ENCODE data around the gene EFNA5.

The EFNA5 gene

GRCh38 chr5:107384256-107384655 is 286.5 kb downstream of the EFNA5 start:
- DNase-seq = no peak

DNA sequence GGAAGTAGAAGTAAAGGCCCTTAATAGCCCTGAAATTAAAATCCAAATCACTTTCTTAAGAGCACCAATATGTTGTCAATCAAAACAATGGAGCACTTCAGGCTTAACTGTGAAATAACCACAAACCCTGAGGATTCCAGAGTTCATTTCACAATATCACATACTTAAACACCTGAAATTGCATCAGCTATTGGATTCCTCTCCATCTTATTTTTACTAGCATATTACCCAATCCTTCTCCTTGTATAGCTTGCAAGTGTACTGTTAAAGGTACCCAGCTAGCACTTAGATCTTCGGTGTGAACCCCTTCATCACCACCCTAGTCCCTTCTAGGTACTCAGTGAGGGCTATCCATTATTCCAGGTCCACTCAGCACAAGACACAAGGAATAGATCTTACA is 287.3 kb downstream of the EFNA5 start:
- no peak for DNase-seq

- peak; percentile 65 for DNase-seq
These were observed 289.4 kb downstream of the EFNA5 start for GRCh38 chr5:107381189-107381856.

- DNase-seq = no peak
These were observed 290.1 kb downstream of the EFNA5 start for GRCh38 chr5:107380654-107381053.

DNA sequence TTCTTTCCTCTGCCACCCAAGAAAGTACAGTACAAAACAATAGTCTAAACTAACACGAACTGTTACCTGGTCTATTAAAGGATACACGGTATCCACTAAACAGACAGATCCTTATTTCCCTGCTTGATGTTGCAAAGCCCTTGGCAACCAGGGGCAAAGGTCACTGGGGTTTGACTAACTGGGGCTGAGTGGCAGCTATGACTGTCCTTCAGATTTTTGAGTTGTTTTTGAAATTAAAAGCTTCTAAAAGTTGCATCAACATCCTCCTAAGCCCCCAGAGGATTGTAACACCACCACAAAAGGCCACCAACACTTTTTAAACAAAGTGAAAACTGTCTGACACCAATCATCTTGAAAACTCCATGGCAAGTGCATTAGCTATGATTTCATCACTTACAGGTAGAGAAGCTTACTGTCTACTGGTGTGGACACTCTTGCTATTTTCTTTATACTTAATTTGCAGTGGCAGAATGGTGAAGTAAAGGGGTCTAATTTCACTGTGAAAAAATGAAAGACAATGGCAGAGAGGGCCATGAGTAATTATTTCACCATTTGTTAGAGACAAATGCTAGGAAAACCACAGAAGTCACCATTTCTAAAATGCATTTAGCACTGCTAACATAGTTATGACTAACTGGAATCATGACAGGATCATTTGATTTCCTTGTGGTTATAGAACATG is 292.4 kb downstream of the EFNA5 start:
- no peak for DNase-seq

- DNase-seq = no peak
These were observed 293.5 kb downstream of the EFNA5 start for GRCh38 chr5:107377277-107377609.

- DNase-seq = no peak
These were observed 294.0 kb downstream of the EFNA5 start for GRCh38 chr5:107376546-107377276.

- DNase-seq = no peak
These were observed 297.0 kb downstream of the EFNA5 start for GRCh38 chr5:107373549-107374263.

GRCh38 chr5:107372723-107373450 is 297.9 kb downstream of the EFNA5 start:
- no peak for DNase-seq

- DNase-seq = no peak
These were observed 300.3 kb downstream of the EFNA5 start for GRCh38 chr5:107370396-107370968.

DNA sequence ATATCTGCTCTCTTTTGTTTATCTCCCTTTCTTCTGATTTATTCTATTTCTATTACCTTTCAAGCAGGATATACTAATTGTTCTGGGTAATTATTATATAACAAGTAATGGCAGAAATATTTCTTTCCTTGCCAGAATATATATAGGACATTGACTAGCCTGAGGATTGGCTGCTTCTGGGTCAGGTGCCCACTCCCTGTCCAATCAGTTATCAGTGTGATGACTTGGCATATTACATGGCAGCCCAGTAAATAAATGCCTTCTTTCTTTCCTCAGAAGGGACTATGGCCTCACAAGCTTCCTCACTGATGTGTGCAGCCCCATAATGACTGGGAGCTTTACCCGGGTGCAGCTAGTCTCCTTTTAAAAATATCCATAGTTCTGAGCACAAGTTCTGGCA is 301.1 kb downstream of the EFNA5 start:
- no peak for DNase-seq

- DNase-seq = no peak
These were observed 302.1 kb downstream of the EFNA5 start for GRCh38 chr5:107368615-107369014.

- DNase-seq = no peak
These were observed 302.8 kb downstream of the EFNA5 start for GRCh38 chr5:107367939-107368338.

DNA sequence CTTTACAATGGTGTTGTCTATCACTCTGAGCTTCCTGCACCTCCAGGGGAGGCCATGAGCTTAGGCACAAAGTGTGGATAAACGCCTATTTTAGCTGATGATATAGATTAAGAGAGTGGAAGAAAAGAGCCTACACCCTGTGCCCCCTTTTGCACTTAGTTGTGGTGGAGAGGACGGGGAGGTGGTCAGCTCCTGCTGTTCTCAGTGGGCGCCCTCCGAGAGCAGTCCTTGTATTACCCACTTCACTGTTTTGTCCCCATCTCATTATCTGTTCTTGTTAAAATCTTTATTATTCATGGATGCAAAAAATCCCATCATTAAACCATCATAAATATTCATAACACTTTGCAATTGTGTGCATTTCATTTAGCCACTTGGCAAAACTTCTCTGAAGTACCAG is 303.3 kb downstream of the EFNA5 start:
- no peak for DNase-seq

DNA sequence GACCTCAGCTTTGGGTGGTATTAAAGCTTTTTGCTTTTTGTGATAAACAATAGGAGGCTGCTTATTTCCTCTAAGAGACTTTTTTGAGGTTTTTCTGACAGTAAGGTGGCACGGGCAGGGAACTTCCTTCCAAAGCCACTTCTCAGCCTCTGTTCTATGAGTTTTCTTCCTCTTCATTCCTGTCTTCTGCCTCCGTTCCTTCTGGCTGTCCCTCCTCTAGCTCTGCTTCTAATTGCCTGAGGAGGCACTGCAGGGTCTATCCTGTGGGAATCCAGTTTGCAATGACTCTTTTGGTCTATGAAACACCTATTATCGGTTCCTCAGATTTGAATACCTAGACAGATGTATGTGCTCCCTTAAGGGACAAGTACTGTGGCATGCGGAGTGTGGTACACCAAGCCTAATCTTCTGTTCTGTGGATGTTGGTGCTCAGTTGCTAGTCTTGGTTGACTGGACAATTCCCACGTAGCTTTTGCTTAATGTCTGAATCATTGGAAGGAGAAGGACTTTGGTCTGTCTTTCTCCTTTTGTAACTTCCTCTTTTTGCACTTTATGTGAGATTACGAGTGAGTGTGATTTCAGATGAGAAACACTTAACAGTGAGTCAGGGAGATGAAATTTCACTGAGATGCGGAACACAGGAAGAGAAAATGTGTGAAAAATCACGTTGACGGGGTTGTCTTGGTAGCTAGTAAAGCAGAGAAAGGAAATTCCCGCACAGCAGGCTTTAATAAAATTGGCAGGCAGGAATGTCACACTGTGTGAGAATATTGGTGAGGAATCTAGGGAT is 305.2 kb downstream of the EFNA5 start:
- DNase-seq = no peak

DNA sequence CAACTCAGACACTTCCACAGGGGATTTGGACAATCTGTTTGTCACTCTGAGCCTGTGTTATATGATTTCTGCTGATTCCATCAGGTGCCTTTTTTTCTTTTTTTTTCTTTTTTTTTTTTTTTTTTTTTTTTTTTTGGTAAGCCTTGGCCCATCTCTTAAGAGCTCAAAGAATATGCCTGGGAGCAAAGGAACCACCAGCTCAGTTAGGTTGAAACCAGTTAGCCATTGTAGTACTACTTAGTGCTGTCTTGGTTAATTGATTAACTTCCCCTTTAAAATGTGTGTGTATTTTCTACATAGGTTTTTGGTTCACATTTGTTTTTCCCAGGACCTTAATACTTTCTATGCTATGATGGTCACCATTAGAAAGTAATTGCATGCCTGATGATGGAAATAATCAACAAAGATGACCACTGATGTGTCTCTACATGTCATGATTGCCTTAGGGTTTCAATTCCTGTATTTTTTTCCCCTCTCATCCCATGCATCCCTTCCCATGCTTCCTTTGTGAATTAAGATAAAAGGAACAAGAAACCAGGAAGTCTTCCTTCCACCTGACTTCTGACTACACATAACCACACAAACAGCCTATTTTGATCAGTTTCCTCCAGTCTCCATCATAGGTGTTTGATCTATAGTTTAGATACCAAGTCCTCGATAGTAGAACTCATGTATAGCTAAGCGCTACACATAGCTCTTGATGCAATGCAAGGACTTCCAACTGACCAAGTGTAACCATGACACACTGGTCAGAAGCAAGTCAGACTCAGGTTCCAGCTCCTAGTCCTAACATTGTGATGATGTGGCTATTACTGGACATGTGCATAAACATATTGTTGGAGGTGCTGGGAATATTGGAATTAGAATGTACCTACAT is 306.1 kb downstream of the EFNA5 start:
- DNase-seq = no peak

DNA sequence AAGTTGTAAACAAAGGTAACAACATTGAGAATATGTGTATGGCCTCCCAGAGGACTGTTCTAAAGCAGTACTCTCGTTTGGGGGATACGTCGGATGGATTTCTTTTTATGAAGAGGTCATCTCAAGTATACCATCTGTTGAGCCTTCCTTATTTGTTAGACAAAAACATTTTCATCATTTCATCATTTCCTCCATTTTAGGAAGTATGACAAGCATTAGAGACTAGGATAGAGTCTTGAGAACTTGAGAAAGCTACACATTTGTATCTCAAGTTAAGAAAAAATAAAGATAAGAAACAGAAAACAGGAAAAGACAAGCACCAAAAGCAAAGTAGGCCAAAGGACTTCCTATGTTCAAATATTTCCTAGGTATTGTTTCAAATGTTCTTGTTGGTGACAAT is 307.0 kb downstream of the EFNA5 start:
- no peak for DNase-seq

- DNase-seq = no peak
These were observed 308.8 kb downstream of the EFNA5 start for GRCh38 chr5:107361945-107362344.

DNA sequence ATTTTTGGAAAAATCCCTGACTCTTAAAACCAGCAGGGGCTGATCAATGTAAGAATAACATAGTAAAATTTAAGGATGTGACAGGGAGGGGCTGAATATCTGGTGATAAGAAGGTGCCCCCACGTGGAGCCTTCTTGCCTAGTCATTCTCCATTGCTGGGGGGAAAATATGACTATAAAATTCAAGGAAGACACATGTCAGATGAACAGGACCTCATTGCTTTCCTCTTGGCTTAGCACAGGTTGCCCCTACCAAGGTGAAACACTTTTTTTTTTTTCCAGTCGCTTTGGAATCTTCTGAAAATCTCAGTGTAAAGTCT is 310.9 kb downstream of the EFNA5 start:
- no peak for DNase-seq

DNA sequence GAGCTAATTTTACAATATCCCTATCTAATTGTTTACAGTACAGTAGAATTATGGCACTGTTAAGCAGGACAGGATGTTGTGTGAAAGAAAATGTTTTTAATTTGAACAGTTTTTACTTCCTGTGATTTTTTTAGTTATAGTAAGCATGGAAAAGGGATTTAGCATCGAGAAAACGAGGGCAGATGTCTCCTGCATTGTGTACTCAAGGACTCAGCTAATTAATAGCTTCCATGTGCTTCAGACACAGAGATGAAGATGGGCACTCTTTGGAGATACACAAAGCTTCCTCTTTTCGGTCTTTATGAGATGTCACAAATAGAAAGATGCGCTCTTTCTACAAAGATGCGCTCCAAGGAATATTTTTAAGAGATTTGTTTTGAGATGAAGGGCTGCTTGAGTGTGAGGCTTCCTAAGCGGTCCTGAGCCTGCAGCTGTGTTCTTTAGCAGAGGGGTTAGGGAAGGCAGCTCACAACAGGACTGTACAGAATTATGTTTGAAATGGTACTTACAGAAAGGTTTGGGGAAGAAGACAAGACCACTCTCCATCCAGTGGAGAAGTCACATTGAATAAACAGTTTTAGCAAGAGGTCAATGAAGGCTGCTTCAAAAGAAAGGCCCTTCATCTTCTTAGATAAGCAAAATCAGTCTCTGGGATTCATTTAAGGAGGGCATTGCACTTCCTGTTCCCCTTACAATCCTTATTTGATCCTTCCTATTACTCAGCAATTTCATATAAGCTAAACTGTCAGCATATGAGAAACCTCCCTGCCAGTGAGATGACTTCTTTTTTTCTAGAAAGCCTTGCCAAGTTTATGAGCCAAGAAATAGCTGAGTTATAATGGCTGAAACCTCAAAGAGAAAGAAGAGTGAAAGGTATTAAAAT is 311.5 kb downstream of the EFNA5 start:
- no peak for DNase-seq
